ENCODE data around the gene LRRC43.

The LRRC43 gene, protein sequence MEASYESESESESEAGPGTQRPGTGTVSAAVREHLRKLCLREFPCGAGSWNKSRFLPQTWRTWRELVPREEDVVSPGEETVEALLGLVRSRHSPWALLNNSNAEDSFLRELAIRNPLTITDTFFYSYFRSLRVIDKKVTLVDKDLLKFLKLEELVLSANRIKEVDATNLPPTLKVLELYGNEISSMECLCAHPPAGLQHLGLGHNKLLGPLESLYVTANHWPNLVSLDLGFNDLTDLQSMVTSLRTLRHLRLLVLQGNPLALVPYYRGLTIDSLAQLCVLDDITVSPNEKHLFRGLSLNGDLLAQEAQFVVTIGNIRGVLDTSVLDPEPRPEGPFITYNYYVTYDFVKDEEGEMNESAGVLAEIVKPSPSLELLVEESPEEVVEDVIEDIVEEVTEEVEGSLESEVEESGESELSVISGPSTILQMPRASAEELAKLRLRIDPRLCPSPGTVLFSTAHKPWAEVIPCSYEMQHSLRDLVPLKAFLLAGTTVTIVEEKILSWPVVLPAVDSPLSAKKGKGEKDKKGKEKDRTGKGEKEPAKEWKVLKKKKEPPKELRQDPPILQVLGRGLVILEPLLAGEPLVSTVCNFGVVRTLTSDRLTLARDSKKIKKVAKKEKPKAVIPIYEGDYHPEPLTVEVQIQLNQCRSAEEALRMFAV

DNA sequence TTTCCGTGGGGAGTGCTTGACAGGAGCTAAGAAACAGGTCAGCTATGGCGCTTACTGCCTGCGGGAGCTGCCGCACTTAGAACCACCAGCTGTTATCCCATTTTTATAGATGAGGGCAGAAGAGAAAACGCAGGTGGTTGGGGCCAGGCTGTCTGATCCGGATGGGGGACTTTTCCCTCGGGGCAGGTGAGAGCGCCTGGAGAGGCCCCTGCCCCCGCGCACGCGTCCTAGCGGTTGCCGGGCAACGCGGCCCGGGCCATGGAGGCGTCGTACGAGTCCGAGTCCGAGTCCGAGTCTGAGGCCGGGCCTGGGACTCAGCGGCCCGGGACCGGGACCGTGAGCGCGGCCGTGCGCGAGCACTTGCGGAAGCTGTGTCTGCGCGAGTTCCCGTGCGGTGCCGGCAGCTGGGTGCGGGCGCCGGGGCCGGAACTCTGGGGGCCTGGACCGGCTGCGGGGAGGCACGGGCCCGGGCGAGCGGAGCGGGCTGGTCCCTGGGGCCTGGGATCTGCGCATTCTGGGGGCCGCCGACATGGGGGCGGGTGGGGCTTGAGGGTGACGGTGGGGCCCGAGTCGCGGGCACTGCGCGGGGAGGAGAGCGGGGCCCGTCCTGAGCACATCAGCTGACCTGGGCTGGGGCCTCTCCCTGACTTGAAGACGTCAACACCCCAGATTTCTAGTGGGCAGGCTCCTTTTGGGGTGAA lies at the start of gene LRRC43:
TSS of gene LRRC43 (plus strand) at position 237 of the 701 bp plus-strand sequence. CDS start at position 259, 22 bp downstream.
- DNase-seq = no peak

DNA sequence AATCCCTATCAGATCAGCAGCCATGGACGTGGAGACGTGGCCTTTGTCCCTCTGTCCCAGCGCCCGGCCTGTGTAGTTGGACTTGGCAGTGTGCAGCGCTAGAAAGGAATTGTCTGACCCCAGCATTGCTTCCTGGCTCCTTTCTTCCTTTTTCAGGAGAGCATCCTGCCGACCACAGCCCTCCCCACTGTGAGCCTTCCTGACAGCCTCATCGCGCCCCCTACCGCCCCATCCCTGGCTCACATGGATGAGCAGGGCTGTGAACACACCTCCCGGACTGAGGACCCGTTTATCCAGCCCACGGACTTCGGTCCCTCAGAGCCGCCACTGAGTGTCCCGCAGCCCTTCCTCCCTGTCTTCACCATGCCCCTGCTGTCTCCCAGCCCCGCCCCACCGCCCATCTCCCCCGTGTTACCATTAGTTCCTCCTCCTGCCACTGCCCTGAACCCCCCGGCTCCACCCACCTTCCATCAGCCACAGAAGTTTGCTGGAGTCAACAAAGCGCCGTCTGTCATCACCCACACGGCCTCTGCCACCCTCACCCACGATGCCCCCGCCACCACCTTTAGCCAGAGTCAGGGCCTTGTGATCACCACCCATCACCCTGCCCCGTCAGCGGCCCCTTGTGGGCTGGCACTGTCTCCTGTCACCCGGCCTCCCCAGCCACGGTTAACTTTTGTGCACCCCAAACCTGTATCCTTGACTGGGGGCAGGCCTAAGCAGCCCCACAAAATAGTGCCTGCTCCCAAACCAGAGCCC lies 49.6 kb upstream of the LRRC43 start:
- no peak for DNase-seq

- no peak for DNase-seq
These were observed 47.4 kb upstream of the LRRC43 start for GRCh38 chr12:122135437-122136031.

GRCh38 chr12:122137229-122137628 lies 45.7 kb upstream of the LRRC43 start:
- no peak for DNase-seq

- no peak for DNase-seq
These were observed 45.2 kb upstream of the LRRC43 start for GRCh38 chr12:122137681-122138080.

- DNase-seq = no peak
These were observed 44.7 kb upstream of the LRRC43 start for GRCh38 chr12:122138181-122138580.

GRCh38 chr12:122138616-122139015 lies 44.3 kb upstream of the LRRC43 start:
- DNase-seq = no peak

GRCh38 chr12:122139266-122139665 lies 43.7 kb upstream of the LRRC43 start:
- DNase-seq = no peak

- no peak for DNase-seq
These were observed 43.0 kb upstream of the LRRC43 start for GRCh38 chr12:122139941-122140340.

- DNase-seq = no peak
These were observed 42.3 kb upstream of the LRRC43 start for GRCh38 chr12:122140467-122141257.

DNA sequence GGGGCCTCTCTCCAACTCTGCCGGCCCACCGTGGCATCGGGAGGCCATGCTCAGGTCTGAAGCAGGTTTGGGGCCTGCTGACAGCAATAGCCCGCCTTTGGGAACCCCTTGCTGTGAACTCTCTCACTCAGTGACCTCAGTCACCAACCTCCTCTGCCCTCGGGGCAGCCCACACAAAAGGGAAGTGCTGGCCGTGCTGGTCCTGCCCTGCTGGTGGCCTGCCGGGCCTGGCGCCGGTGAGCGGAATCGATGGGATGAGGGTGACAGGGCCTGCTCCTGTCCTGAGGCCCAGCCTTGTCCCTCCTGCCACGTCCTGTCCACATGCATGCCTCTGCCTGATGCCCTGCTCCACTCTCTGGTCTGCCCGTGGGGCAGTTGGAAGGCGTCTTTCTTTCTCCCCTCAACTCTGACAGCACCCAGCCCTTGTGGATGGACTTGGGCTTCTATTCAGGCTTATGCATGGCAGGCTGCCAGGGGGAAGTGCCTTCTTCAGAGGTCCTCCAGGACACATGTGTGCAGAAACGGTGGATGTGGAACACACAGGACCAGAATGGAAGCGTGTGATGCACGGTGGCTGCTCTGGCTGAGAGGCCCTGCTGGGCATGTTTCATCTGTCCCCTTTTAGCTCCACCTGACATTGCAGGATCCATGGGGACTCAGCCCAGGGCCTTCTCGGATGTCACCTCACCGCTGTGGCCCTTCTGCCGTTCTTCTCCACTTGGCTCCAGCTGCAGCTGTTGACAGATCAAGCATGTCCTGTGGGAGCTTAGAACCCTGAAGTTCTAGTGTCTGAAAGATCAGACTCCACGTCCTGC lies 40.8 kb upstream of the LRRC43 start:
- DNase-seq = no peak

- no peak for DNase-seq
These were observed 40.1 kb upstream of the LRRC43 start for GRCh38 chr12:122142857-122143256.

DNA sequence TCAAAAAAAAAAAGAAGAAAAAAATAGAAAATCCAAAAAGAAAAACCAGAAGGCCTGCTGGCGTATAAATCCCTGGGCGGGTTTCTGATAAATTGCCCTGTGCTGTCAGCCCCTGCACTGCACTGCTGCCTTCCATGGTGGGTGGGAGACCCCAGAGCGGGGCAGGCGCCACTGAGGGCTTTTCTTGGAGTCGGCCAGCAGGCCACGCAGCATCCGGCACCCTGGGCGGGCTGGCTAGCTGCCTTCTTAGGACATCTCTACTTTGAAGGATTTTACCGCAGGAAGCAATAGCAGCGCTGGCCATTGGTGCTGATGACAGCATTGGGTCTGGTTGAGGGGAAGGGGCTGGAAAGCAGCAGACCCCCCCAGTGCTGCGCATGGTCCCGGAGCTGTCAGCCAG lies 38.0 kb upstream of the LRRC43 start:
- no peak for DNase-seq

- no peak for DNase-seq
These were observed 37.2 kb upstream of the LRRC43 start for GRCh38 chr12:122145505-122146330.

- DNase-seq = no peak
These were observed 35.2 kb upstream of the LRRC43 start for GRCh38 chr12:122147514-122148290.

DNA sequence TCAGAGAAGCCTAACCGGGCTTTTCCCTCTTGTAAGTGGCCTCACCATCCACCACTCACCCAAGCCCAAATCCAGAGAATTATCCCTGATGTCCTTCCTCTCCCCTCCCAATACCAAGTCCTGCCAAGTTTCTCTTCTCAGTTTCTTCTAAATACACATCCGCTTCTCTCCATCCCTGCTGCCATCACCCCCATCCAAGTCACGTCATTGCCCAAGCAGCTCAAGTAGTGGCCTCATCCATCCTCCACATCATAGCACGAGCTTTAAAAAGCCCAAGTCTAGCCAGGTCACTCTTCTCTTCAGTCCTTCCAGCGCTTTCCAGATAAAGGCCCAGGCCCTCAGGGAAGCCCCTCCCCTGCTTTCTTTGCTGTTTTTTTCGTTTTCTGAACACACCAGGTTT lies 34.3 kb upstream of the LRRC43 start:
- DNase-seq = no peak

DNA sequence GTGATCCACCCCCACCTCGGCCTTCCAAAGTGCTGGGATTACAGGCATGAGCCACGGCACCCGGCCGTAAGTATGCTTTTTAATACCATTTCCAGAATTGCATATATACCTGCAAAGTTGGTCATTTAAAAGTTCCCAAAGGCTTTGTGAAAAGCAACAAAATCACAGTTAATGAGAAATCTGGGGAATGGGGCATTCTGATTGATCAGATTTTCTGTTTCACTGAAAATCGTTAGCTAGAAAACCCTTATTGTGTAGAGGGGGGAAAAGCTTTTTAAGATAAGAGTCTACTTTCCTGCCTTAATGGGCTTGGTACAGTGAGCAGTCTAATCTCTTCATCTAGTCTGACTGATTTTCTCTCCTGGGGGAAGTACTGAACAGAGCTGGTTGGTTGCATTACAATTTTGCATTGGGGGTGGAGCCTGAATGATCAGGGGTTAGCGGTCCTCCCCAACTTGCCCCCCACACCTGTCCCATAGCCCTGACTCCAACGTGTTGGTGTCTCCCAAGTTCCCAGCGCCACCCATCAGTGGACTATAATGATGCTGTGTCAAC lies 32.7 kb upstream of the LRRC43 start:
- DNase-seq = no peak

DNA sequence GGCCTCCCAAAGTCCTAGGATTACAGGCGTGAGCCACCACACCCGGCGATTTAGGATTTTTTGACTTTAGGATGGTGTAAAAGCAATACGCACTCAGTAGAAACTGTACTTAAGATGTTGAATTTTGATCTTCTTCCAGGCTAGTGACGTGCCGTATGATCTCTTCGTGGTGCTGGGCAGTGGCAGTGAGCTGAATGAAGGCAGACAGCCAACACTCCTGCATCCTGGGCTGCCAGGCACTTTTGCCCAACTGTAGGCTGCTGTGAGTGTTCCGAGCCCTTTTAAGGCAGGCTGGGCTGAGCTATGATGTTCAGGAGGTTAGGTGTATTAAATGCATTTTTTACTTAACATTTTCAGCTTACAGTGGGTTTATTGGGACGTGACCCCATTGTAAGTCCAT lies 30.2 kb upstream of the LRRC43 start:
- DNase-seq = no peak

- no peak for DNase-seq
These were observed 27.2 kb upstream of the LRRC43 start for GRCh38 chr12:122155705-122156104.
